ENCODE measurements around the gene PTPN4.

The PTPN4 gene

DNA sequence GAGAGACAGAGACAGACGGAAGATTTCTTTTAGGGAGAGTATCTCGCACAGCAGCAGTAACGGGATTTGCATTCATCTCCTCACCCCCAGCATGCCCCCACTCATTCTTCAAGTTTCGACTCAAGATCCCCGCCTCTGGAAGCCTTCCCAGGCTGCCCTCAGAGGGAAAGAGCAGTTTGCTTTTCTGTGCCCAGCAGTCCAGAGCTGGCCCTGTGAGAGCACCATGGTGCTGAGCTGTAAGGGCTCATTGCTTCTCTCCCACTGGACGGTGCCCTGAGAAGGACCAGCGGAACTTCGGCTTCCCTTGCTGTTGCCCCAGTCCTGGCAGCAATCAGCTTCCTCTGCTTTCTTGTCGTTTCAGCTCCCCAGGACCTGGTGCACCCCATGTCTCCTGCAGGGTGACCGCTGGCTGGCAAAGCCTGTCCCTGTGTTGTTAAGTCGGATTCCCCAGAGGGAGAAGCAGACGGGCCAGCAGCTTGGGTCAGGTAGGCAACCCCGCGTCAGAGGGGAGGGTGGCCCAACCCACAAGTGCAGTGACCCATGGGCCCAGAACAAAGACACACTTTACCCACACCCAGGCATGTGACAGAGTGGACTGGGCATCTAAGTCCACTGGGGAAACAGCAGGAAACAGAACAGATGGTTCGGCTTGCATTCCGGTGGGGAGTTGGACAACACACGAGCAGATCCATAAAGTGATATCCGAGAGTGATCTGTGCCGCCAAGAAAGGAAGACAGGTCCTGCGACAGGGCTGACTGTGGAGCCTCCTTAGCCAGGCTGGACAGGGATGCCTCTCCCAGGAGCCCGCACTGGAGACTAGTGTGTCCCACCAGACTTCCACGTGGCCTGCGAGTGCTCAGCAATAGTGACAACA, 44.1 kb upstream of the PTPN4 start:
- no peak overlapping the region for H3K4me3 ChIP-seq (ENCODE audit: low read depth, low read length)

DNA sequence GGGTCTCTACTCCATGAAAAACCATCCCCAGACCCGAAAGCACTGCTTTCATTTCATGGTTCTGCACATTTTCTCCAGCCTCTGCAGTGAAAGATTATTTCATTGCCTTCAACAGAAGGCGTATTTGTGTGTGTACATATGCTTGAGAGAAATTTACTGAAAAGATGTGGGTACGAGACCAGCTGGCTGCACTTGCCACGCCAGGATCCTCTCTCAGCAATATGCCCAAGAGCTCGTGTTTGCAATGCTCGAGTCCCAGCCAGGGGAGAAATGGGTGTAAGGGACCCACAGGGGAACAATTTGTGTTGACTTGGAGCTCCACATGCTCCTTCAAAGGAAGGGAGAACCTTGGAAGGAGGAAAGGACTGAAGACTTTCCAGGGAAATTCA, 43.4 kb upstream of the PTPN4 start:
- H3K4me1 ChIP-seq: no peaks in the 10 kb centered on the region
- H3K27me3 ChIP-seq: no peaks in the 10 kb centered on the region
- TF ChIP-seq, protein P1, sequence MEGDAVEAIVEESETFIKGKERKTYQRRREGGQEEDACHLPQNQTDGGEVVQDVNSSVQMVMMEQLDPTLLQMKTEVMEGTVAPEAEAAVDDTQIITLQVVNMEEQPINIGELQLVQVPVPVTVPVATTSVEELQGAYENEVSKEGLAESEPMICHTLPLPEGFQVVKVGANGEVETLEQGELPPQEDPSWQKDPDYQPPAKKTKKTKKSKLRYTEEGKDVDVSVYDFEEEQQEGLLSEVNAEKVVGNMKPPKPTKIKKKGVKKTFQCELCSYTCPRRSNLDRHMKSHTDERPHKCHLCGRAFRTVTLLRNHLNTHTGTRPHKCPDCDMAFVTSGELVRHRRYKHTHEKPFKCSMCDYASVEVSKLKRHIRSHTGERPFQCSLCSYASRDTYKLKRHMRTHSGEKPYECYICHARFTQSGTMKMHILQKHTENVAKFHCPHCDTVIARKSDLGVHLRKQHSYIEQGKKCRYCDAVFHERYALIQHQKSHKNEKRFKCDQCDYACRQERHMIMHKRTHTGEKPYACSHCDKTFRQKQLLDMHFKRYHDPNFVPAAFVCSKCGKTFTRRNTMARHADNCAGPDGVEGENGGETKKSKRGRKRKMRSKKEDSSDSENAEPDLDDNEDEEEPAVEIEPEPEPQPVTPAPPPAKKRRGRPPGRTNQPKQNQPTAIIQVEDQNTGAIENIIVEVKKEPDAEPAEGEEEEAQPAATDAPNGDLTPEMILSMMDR (IDR thresholded peaks at IDR 0.05; ENCODE audit: low read depth, low read length): no peak
- no peaks in the 10 kb centered on the region for H3K9me3 ChIP-seq
- H3K36me3 ChIP-seq: no peaks in the 10 kb centered on the region
- H3K4me3 ChIP-seq (ENCODE audit: low read depth, low read length): no peak overlapping the region
- DNase-seq: no peak

More for the DNA sequence above, 44.1 kb upstream of the PTPN4 start:
- Histone ChIP-seq H3K4me1 (no peaks in the 10 kb centered on the region), H3K36me3 (no peaks in the 10 kb centered on the region), H3K9me3 (no peaks in the 10 kb centered on the region), H3K27me3 (no peaks in the 10 kb centered on the region)
- TF ChIP-seq, protein P1 (IDR thresholded peaks at IDR 0.05; ENCODE audit: low read depth, low read length): no peak
- no peak for DNase-seq

DNA sequence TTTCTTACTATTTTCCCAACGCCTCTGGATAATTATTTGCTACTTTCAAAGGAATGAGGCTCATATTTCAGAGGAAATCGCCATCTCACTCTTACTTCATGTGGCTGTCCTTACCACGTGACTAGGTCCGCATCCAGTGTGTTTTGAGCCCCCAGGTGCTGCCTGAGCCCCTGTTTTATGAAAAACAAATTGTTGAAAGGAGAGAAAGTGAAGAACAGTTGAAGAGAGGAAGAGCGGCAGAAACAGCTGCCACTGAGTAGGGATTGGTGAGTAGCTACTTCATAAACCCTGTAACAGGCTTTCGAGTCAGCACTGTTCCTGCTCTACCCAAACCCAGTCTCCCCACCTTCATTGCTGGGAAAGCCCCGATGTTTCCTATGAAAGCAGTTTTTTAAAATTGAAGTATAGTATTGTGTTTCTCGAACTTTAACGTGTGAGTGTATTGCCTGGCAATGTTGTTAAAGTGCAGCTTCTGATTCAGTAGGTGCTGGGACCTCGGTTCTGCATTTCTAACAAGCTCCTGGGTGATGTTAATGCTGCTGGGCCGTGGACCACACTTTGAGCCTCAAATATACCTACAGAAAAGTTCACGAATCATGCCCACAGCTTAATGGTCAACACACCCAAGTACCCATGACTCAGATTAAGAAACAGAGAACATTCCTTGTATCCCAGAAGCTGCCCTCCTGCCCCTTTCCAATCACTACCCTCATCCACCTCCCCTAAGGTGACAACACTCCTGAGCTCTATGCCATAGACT, 41.0 kb upstream of the PTPN4 start:
- H3K9me3 ChIP-seq: no peaks in the 10 kb centered on the region
- no peak for DNase-seq
- H3K4me3 ChIP-seq (ENCODE audit: low read depth, low read length): no peak overlapping the region
- TF ChIP-seq, protein P1 (IDR thresholded peaks at IDR 0.05; ENCODE audit: low read depth, low read length): no peak
- no peaks in the 10 kb centered on the region for H3K36me3 ChIP-seq
- H3K27me3 ChIP-seq: no peaks in the 10 kb centered on the region
- no peaks in the 10 kb centered on the region for H3K4me1 ChIP-seq

DNA sequence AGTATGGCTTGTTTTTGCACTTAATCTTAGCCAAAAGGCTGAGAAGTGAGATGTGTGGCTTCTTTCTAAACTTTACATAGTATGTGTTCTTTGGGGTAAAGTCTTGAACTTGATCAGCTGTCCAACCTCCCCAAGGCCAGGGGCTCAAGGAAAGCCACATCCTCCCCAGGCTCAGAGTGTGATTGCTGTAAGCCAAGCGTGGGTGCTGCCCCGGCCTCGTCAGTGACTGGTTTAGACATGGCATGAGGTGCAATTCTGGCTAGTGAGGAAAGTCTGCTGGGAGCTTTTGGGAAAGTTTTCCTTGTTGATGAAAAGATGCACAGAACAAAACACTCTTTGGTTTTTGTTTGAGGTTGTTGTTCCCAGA, 40.5 kb upstream of the PTPN4 start:
- Histone ChIP-seq H3K27me3 (no peaks in the 10 kb centered on the region), H3K36me3 (no peaks in the 10 kb centered on the region), H3K4me3 (ENCODE audit: low read depth, low read length) (no peak overlapping the region), H3K4me1 (no peaks in the 10 kb centered on the region), H3K9me3 (no peaks in the 10 kb centered on the region)
- TF ChIP-seq, protein P1 (IDR thresholded peaks at IDR 0.05; ENCODE audit: low read depth, low read length): no peak
- DNase-seq: no peak

DNA sequence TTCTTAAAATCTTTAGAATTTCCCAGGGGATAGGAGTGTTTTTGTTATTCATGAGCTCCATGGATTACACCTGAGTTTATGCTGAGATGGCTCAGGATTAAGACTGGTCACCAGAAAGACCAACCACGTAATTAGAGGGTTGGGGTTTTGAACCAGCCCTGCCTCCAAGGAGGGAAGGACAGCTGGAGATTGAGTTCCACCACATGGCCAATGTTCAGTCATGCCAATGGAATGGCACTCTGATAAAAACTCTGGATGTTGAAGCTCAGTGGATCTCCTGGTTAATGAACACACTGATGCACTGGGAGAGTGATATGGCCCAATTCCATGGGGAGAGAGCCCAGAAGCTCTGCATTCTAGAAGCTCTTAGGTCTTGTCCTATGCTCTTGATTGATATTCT, 38.7 kb upstream of the PTPN4 start:
- no peak overlapping the region for H3K4me3 ChIP-seq (ENCODE audit: low read depth, low read length)
- no peaks in the 10 kb centered on the region for H3K9me3 ChIP-seq
- no peaks in the 10 kb centered on the region for H3K27me3 ChIP-seq
- no peak for DNase-seq
- TF ChIP-seq, protein P1 (IDR thresholded peaks at IDR 0.05; ENCODE audit: low read depth, low read length): no peak
- H3K4me1 ChIP-seq: no peaks in the 10 kb centered on the region
- no peaks in the 10 kb centered on the region for H3K36me3 ChIP-seq

DNA sequence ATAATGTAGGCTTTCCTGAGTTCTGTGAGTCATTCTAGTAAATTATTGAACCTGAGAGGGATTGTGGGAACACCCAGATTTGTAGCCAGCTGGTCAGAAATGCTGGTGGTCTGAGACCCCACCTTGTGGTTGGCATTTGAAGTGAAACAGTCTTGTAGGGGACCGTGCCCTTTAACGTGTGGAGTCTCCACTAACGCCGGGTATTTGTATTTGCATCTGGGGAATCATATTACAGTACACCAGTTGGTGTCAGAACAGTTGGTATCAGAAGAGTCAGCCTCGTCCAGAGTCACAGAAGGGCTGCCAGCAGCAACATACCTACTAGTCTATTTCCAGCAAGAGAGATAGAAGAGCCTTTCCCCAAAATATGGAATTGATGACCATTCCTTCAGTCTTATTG, 38.3 kb upstream of the PTPN4 start:
- Histone ChIP-seq H3K4me1 (no peaks in the 10 kb centered on the region), H3K9me3 (no peaks in the 10 kb centered on the region), H3K4me3 (ENCODE audit: low read depth, low read length) (no peak overlapping the region), H3K27me3 (no peaks in the 10 kb centered on the region), H3K36me3 (no peaks in the 10 kb centered on the region)
- DNase-seq: no peak
- TF ChIP-seq, protein P1 (IDR thresholded peaks at IDR 0.05; ENCODE audit: low read depth, low read length): no peak

All from BE2C (cell line).